GM10847 (cell line): ENCODE results near the gene TYK2.

ENCODE experiments used
- POLR2A ChIP-seq: IDR thresholded peaks from 2 replicates; pipeline ENCODE4 v1.6.1; 2011; ENCODE audit not compliant: insufficient read length; ENCODE audit errors: extremely low read depth

The TYK2 gene

DNA sequence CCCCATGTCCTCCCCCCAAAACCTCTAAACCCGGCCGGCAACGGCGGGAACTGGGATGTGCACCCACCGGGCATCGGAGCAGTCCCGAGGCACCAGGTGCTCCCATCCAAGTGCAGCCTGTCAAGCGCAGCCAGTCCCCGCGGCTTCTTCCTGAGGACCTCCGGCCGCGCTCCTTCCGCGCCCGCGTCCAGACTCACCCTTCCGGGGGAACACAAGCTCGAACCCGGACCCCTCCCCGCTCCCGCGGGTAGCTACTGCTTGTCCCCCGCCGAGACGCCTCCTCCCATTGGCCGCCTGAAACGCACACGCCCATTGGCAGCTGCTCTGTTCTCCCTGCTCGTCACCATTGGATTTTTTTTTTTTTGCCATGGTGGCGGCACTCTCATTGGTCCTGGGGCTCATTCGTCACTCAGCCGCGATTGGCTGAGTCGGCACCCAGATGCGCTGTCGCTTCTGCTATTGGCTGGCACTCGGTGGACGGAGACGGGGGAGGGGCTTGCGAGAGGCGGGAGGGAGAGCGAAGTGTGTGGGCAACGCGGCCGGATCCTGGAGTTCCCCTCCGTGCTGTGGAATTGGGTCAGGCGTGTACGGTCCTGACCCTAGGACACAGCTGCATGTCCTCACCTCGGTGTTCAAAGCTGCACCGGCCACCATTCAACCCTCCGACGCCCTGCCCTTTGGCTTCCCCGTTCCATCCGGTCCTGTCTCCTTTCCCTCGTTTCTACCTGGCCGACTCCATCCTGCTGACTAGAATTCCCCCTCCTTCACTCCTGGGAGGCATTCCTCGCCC, at the start of gene TYK2:
Gene TYK2 (minus strand): TSS at position 260 of the 790 bp plus-strand sequence. CDS start 2,166 bp downstream, outside the sequence.
- peak; percentile 71 for TF ChIP-seq POLR2A

GRCh38 chr19:10428996-10429381, 48.6 kb upstream of the TYK2 start:
- TF ChIP-seq POLR2A, result no peak

- no peak for TF ChIP-seq POLR2A
Measured at GRCh38 chr19:10427169-10427568, 46.8 kb upstream of the TYK2 start.

- no peak for TF ChIP-seq POLR2A
Measured at GRCh38 chr19:10424011-10424637, 43.8 kb upstream of the TYK2 start.

GRCh38 chr19:10422846-10423245, 42.5 kb upstream of the TYK2 start:
- no peak for TF ChIP-seq POLR2A

GRCh38 chr19:10422046-10422461, 41.7 kb upstream of the TYK2 start:
- no peak for TF ChIP-seq POLR2A

DNA sequence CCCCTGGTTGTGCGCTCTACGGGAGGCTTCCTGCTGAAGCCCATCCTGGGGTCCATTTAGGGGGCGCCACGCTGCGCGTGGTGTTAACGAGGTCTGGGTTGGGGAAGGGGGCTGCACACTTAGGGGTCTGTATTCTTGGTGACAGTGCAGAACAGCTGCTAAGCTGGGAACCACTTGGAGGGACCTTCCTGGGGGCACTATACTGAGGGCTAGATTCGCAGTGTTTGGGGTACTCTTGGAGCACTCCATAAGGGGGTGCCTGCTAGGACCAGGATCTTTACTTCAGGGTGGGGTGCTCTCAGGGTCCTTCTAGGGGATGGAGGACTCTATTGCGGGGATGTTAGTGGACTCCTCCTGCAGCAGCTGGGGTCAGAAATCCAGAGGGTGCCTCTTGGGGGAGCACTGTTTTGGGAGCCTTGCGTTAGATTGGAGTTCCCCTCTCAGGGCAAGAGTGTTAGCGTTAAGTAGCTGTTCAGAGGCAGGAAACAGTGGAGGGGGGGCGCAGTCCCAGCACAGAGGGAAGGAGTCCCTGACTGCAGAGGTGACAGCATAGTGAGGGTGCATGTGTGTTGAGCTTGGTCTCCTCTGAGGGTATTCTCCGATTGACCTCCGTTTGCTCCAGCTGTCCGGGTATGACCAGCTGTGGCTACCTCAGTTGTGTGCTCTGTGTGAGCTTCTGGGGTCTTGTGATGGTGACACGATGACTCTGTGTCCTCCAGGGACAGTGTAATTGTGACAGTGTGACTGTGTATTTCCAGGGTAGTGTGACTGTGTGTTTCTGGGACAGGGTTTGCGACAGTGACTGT, 41.1 kb upstream of the TYK2 start:
- no peak for TF ChIP-seq POLR2A

- no peak for TF ChIP-seq POLR2A
Measured at GRCh38 chr19:10420444-10421239, 40.3 kb upstream of the TYK2 start, which contains the start of gene PDE4A. Gene PDE4A (plus strand): TSS chr19:10420538. CDS start chr19:10420765, 227 bp downstream.

GRCh38 chr19:10419646-10420443, 39.5 kb upstream of the TYK2 start:
- no peak for TF ChIP-seq POLR2A

DNA sequence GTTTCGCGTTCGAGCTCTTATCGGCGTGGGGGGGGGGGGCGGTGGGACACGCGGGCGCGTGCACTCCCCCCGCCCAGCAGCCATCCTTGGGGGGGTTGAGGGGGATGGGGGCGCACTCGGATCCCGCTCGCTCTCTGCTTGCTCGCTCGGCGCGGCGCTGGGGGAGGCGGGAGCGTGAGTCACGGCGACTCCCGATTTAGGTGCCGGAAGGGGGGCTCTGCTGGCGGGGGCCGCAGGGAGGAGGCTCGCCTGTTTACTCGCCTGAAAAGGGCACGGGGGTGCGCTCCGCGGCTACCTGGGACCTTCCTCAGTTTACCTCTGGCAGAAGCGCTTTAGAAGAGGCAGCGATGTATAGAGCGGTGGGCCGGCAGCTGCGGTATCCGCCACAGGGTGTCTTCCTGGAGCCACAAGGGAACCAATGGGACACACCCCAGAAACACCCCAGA, 38.9 kb upstream of the TYK2 start:
- TF ChIP-seq POLR2A, result no peak

GRCh38 chr19:10418485-10419199, 38.3 kb upstream of the TYK2 start:
- no peak for TF ChIP-seq POLR2A

DNA sequence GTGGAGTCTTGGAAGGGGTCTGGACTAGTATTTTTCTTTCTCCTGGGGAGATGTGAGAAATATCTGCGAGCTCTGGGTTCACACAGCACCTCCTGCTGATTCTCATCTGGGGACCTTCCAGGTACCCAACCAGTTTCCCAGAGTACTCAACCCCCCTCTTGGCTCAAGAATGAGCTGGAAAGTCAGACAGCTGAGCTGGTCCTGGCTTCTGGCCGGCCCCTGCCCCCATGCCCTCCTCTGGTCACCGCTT, 37.8 kb upstream of the TYK2 start:
- no peak for TF ChIP-seq POLR2A

DNA sequence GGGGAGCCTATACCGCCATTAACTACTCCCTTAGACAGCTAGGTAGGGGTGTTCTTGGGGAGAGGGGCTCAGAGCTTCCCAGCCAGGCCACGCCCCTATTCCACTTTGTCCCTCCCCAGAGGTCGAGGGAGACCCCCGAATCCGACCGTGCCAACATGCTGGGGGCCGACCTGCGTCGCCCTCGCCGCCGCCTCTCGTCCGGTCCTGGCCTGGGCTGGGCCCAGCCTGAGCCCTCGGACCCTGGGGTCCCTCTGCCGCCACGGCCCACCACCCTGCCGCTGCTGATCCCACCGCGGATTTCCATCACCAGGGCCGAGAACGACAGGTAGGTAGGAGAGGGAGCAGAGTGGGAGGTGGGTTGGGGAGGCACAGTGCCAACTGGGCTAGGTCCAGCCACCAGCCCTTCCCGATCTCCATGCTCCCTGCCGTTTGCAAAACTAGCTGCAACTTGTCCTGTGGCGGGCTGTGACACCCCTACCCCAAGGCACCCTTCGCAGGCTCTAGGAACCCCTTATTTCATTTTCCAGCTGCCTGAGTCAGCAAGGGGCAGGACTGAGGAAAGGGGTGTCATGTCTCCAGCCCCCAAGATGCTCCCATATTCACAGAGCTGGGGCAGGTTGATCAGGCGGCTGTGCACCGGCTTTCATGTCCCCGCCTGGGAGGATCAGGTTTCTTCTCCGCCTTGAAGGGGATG, 37.3 kb upstream of the TYK2 start:
- TF ChIP-seq POLR2A, result no peak
